Breast epithelium (tissue), 3 donors: ENCODE measurements around the gene CRYBG2.

Source experiments
- CTCF ChIP-seq, 3 donors: fragments of 450-650 bp; IDR thresholded peaks; one replicate each; pipeline ENCODE4 v1.5.1; 2016 to 2017; ENCODE audit warnings: antibody characterized with exemption in 3 of 3, mild to moderate bottlenecking in 3 of 3, moderate library complexity in 3 of 3
- POLR2A ChIP-seq: fragments of 450-650 bp; IDR thresholded peaks from one replicate; pipeline ENCODE4 v1.6.1; 2016; ENCODE audit warnings: antibody characterized with exemption, mild to moderate bottlenecking, moderate library complexity
- POLR2AphosphoS5 ChIP-seq, 3 donors: sonication (generic); formaldehyde crosslinking; IDR thresholded peaks; one replicate each; pipeline ENCODE4 v1.6.1; 2017; ENCODE audit warnings: antibody characterized with exemption in 3 of 3

GRCh38 chr1:26302733-26303405 lies 51.1 kb downstream of the CRYBG2 start:
- TF ChIP-seq CTCF (IDR thresholded peaks at IDR 0.05) = no peak
- no peak for TF ChIP-seq POLR2AphosphoS5 (IDR thresholded peaks at IDR 0.05)
- no peak for TF ChIP-seq POLR2A
